Amniotic epithelial cell (primary cell): ENCODE results near the gene APOC3.

Source experiments
- DNase-seq: peaks from one replicate; pipeline ENCODE4 v3.0.0-alpha.2; 2010; ENCODE audit warnings: low read depth

Gene APOC3

DNA sequence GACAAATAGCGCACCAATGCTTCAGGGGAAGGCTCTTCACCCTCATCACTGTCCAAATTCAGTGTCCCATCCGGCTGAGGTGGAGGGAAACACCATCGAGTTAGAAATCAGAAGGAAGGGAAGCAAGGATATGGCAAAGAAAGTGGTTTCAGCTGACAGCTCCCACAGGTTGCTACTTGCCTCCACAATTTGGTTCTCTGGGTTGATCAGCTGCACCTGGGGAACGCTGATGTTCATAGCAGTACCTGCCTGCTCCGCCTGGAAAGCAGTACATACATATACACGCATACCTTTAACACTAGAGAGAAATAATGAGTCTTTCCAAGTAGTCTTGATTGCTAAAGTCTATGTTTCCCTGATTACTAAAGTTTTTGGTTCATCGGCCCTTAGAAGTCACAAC, 45.5 kb downstream of the APOC3 start:
- no peak for DNase-seq

DNA sequence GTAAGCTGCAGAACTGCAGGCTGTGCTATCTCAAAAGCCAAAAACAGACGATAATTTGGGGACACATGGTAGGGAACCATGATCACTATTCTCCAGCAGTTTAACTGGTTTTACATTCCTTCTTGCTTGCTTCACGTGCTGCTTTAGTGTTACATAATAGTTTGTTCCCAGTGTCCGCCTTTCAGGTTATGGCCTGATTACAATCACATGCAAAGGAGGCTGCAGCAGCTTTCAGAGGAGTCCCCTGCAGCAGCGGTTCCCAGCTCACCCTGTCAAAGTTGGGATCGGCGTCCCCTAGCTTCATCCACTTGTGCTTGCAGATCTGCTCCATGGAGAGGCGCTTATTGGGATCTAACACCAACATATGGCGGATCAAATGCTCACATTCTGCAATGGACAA, 46.9 kb downstream of the APOC3 start:
- no peak for DNase-seq

DNA sequence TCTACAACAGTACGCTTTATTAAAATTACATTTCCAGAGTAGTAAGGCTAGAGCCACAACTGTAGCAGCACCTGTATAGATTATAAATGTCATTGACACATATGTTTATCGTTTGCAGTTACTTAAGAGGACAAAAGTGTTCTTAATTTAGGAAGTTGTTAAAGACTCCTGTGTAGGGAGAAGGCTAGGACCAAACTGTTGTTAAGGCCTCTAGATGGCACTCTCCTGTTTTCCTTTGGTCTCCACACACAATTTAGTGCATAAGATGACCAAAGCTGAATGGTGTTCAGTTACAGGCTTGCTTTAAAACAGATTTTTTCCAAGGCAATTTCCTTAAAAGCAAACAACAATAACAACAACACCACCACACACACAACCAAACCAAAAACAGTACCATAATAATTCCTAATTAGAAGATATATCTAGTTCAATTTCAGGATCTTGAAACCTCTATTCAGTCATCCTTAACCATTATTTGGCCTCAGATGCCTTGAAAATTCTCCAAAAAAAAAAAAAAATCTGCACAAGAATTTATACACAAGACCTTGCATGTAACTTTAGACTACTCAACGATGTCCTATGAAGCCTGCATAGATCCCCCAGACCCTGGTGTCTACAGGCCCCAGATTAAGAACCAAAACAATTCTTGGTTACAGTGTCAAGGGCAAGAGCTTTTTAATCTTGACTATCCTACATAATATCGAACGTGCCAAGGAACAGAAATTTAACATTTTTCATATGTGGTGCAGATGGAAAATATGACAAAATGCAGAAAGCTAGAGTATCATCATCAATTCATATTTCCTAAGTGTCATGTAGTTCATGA, 50.3 kb downstream of the APOC3 start:
- DNase-seq: peak; percentile 74

DNA sequence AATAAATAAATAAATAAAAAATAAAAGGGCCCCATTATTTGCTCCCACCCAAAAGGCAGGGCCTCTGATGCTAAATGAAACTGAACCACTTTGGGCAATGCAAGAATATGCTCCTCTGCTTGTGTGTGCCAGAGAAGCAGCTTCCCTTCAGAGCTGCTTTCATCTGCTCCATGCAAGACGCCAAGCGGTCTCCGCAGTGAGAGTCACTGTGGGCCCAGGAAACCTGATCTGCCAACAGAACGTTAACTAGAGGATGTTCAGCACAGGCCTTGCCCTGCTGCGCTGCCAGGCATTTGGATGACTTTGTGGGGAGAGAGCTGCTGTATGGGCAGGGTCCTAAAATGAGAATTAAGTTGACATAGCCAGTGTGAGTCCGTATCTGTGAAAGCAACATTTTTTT, 51.4 kb downstream of the APOC3 start:
- DNase-seq: no peak

DNA sequence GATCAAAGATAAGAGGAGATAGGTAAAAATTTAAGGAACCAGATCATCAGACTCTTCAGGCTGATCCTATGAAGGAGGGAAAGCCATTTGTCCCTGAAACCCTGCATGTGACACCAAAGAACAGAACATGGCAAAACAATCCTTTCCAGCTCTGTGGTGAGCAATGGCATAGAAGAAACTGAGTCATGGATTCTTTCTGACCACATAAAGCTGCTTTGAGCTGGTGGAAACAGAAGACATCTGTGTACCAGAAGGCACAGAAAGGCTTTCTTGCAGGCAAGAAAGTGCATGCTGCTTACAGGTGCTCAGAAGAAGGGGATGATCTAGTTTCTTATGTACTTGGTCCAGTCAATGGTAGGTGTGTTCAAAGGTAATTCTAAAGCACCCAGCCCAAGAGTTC, 52.7 kb downstream of the APOC3 start:
- peak; percentile 68 for DNase-seq
